ENCODE data around the gene MAX.

MAX gene

DNA sequence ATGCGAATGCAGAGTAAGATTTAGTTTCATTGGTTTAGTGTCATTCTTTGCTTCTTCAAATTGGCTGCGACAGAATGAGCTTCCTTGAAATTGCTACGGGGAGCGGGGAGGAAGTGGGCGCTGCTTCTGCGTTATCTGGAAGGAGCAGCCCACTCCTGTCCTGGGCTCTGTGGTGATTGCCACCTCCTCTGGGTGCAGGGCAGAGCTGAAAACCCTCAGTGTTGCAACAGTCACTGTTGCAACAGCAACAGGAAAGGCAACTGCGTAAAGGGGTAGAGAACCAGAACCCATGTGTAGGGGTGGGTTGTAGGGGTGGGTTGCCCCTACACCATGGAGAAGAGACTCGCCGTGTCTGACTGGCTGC, 57.7 kb downstream of the MAX start:
- Histone ChIP-seq H3K27me3 (no peaks in the 10 kb centered on the region), H3K9me3 (no peaks in the 10 kb centered on the region), H3K4me1 (no peaks in the 10 kb centered on the region), H3K4me3 (ENCODE audit: low read depth, low read length) (no peak overlapping the region), H3K36me3 (peaks cover 7% of the 10 kb centered on the region)
- TF ChIP-seq, protein P1, sequence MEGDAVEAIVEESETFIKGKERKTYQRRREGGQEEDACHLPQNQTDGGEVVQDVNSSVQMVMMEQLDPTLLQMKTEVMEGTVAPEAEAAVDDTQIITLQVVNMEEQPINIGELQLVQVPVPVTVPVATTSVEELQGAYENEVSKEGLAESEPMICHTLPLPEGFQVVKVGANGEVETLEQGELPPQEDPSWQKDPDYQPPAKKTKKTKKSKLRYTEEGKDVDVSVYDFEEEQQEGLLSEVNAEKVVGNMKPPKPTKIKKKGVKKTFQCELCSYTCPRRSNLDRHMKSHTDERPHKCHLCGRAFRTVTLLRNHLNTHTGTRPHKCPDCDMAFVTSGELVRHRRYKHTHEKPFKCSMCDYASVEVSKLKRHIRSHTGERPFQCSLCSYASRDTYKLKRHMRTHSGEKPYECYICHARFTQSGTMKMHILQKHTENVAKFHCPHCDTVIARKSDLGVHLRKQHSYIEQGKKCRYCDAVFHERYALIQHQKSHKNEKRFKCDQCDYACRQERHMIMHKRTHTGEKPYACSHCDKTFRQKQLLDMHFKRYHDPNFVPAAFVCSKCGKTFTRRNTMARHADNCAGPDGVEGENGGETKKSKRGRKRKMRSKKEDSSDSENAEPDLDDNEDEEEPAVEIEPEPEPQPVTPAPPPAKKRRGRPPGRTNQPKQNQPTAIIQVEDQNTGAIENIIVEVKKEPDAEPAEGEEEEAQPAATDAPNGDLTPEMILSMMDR (IDR thresholded peaks at IDR 0.05; ENCODE audit: low read depth, low read length) = no peak
- DNase-seq = no peak

DNA sequence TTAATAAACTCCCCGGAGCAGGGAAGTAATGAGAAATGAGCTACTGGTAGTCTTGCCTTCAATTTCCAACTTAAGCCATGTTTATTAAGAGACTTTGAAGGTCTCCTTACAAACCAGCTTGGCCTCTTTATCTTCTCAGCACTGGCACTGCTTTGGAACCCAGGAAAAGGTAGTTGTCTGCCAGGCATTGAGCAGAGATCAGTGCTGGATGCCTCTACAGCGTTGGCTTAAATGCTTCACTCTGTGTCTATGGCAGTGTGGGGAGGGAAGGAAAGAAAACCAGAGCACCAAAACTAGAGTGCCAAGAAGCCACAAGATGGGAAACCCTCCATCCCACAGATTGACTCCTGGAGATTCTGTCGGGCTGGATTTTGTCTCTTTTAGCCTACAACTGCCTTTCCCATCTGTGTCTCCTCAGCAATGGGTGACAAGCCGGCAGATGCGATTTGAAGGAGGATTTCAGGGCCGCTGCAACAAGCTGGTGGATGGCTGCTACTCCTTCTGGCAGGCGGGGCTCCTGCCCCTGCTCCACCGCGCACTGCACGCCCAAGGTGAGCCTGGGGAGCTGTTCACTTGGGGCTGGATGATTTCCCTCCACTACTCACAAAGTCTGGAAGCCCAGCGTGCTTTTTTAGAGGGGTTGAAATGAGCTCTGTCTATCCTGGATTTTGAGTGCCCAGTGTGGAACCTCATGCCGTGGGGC, 58.3 kb downstream of the MAX start:
- H3K4me1 ChIP-seq = no peaks in the 10 kb centered on the region
- TF ChIP-seq, protein P1 (IDR thresholded peaks at IDR 0.05; ENCODE audit: low read depth, low read length) = no peak
- DNase-seq = no peak
- no peaks in the 10 kb centered on the region for H3K9me3 ChIP-seq
- no peaks in the 10 kb centered on the region for H3K27me3 ChIP-seq
- no peak overlapping the region for H3K4me3 ChIP-seq (ENCODE audit: low read depth, low read length)
- peaks cover 7% of the 10 kb centered on the region for H3K36me3 ChIP-seq

DNA sequence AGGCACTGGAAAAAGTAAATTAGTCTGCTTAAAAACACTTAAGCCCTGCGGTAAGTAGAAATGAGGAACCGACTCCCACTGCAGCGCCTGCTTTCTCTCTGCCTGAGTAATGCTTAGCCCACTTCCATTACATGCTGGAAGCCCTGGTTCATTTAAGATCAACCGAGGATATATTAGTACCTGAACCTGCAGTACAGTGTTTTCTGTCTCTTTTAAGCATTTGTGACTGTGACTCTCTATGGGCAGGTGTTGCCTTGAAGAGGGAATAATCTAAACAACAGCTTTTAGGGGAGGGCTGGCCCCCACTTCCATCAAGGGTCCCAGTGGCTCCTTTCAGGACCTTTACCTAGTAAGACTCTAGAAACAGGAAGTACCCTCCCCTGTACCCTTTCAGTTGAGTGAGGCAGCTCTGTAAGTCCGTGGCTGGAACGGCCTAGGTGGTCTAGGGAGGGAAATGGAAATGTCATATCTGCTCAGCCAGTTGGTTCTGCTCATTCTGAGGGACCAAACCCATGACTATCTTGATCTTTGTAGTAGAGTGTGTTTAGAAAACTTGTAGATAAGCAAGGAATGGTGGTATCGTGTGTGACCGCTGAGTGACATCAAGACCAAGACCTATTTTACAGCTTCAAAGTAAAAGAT, 59.5 kb downstream of the MAX start:
- TF ChIP-seq, protein P1 (IDR thresholded peaks at IDR 0.05; ENCODE audit: low read depth, low read length) = no peak
- H3K4me1 ChIP-seq = no peaks in the 10 kb centered on the region
- no peaks in the 10 kb centered on the region for H3K9me3 ChIP-seq
- H3K36me3 ChIP-seq = peaks cover 7% of the 10 kb centered on the region
- no peaks in the 10 kb centered on the region for H3K27me3 ChIP-seq
- no peak for DNase-seq
- no peak overlapping the region for H3K4me3 ChIP-seq (ENCODE audit: low read depth, low read length)

GRCh38 chr14:65042296-65042695, 60.0 kb downstream of the MAX start:
- Histone ChIP-seq H3K4me3 (ENCODE audit: low read depth, low read length) (no peak overlapping the region), H3K9me3 (no peaks in the 10 kb centered on the region), H3K27me3 (no peaks in the 10 kb centered on the region), H3K36me3 (peaks cover 7% of the 10 kb centered on the region), H3K4me1 (no peaks in the 10 kb centered on the region)
- TF ChIP-seq, protein P1 (IDR thresholded peaks at IDR 0.05; ENCODE audit: low read depth, low read length) = no peak
- DNase-seq = no peak

GRCh38 chr14:65041434-65041915, 60.8 kb downstream of the MAX start:
- no peaks in the 10 kb centered on the region for H3K27me3 ChIP-seq
- H3K36me3 ChIP-seq = peaks cover 7% of the 10 kb centered on the region
- DNase-seq = no peak
- no peaks in the 10 kb centered on the region for H3K4me1 ChIP-seq
- no peaks in the 10 kb centered on the region for H3K9me3 ChIP-seq
- TF ChIP-seq, protein P1 (IDR thresholded peaks at IDR 0.05; ENCODE audit: low read depth, low read length) = no peak
- H3K4me3 ChIP-seq (ENCODE audit: low read depth, low read length) = no peak overlapping the region

Data from BE2C (cell line).